Epithelial cell of proximal tubule (primary cell): Measurements from ENCODE around the gene IL17RD. TPM values are rescaled to one million over a fixed set of nuclear protein-coding genes. Genes with fewer than 3 reads are reported as not detected.

Source experiments
- DNase-seq: peaks from one replicate; pipeline ENCODE4 v3.0.0-alpha.2; 2011; ENCODE audit warnings: low read depth
- H3K4me3 ChIP-seq: 2 replicates; pipeline ENCODE4 v1.5.1; 2011; ENCODE audit warnings: low read depth, mild to moderate bottlenecking, low read length
- CTCF ChIP-seq: conservative IDR thresholded peaks from 2 replicates; pipeline ENCODE4 v1.5.1; 2012; ENCODE audit warnings: low read depth, mild to moderate bottlenecking, low read length
- total RNA-seq: library from RNA; depleted of rRNA; stranded (reverse); fragments of >200 nt; gene quantifications from 2 replicates; pipeline ENCODE4 v1.2.3, GENCODE V29; 2015

The IL17RD gene
- total RNA-seq, 1 donor from 2014 or later: 28.2 TPM

- no peak overlapping the region for H3K4me3 ChIP-seq
- no peak for DNase-seq
- no peak for TF ChIP-seq CTCF
Observed at GRCh38 chr3:57052662-57053061, 112.5 kb downstream of the IL17RD start.

GRCh38 chr3:57048728-57049127 lies 116.4 kb downstream of the IL17RD start:
- TF ChIP-seq CTCF: no peak
- DNase-seq: no peak
- no peak overlapping the region for H3K4me3 ChIP-seq

GRCh38 chr3:57048052-57048671 lies 117.0 kb downstream of the IL17RD start:
- no peak for TF ChIP-seq CTCF
- no peak overlapping the region for H3K4me3 ChIP-seq
- no peak for DNase-seq

GRCh38 chr3:57046101-57046765 lies 118.9 kb downstream of the IL17RD start:
- no peak overlapping the region for H3K4me3 ChIP-seq
- TF ChIP-seq CTCF: no peak
- no peak for DNase-seq

GRCh38 chr3:57043518-57043917 lies 121.6 kb downstream of the IL17RD start:
- no peak for TF ChIP-seq CTCF
- no peak overlapping the region for H3K4me3 ChIP-seq
- no peak for DNase-seq

GRCh38 chr3:57041674-57042073 lies 123.5 kb downstream of the IL17RD start:
- H3K4me3 ChIP-seq: no peak overlapping the region
- DNase-seq: no peak

More at GRCh38 chr3:57041674-57042073, 123.5 kb downstream of the IL17RD start:
- TF ChIP-seq CTCF: no peak

Other genes with a start within 250 kb of the IL17RD start
- gene SPATA12, start 104.7 kb downstream of the IL17RD start, total RNA-seq: 0.06 and 0.43 TPM in 2 replicates
- gene HESX1, start 34.6 kb upstream of the IL17RD start, total RNA-seq: 0.14 TPM in 1 of 2 replicates, not detected in the other
- gene APPL1, start 62.4 kb upstream of the IL17RD start, total RNA-seq: 27.0 and 30.9 TPM in 2 replicates
- gene ASB14, start 127.3 kb upstream of the IL17RD start, total RNA-seq: not detected in 2 replicates